ENCODE data around the gene TMEM69.
"Not testable (repeated sequence)": the region's sequence is repeated elsewhere in the genome, so short reads cannot be mapped to it uniquely, and the experiment has no call there.

The TMEM69 gene

GRCh38 chr1:45678489-45678888, 9.5 kb upstream of the TMEM69 start:
- no peak for ATAC-seq

DNA sequence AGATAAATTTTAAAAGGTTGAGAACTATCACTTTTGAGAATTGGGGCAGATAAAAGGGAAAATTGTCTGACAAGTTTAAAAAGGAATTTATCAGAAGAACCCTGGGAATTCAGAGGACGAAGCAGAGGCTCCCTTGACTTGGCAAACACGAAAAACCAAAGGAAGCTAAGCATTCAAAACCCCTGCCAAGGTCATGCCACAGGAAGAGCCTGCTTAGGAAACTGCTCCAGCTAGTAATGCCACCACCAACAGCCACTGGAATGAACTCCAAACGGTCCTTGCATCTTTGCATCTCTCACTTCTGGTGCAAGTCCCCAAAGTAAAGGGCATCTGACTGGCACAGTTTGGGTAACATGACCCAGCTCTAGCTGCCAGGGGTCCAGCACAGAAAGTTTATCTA, 8.9 kb upstream of the TMEM69 start:
- ATAC-seq: no peak

GRCh38 chr1:45682942-45683341, 5.0 kb upstream of the TMEM69 start:
- no peak for ATAC-seq

- ATAC-seq: no peak
Measured at GRCh38 chr1:45684402-45684801, 3.6 kb upstream of the TMEM69 start.

DNA sequence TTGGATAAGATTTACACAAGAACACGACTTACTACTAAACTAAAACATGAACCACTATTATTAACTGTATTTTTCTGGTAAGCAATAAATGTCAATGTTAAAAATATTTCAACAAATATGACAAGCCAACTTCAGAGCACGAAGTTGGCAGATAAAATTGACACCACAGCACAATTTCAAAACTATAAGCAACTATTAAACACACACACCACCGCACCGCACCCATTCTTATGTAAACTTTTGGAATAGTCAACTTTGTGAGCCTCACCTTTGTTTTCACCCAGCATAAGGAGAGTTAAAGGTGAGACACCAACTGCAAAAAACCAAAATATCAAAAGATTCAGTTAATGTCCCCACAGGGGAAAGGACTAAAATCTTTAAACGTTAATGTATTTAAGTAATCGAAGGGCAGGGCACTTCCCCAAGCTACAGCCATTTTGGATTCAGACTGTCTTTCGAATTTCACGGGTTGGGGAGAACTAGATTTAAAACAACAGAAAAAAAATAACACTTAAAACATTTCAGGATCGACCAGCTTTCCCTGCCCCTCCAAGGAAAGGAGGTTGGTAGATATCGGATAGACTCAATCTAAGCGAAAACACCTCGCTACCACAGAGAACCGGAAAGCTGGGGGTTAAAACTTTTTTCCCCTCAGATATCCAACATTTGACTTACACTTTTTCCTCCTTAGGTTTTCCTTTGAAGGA, 2.5 kb upstream of the TMEM69 start:
- ATAC-seq: no peak

DNA sequence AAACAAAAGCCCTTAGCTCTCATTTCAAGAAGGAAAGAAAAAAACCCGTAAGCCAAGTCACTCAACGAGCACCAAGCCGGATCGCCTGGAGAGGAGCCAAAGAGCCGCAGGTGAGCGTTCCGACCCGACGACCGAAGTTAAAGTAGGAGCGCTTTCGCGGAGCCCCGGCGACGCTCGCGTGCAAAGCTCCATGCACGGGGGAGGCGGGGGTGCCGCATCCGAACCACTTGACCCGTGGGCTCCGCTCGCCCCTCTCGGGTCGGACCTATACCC, 2.0 kb upstream of the TMEM69 start:
- no peak for ATAC-seq

DNA sequence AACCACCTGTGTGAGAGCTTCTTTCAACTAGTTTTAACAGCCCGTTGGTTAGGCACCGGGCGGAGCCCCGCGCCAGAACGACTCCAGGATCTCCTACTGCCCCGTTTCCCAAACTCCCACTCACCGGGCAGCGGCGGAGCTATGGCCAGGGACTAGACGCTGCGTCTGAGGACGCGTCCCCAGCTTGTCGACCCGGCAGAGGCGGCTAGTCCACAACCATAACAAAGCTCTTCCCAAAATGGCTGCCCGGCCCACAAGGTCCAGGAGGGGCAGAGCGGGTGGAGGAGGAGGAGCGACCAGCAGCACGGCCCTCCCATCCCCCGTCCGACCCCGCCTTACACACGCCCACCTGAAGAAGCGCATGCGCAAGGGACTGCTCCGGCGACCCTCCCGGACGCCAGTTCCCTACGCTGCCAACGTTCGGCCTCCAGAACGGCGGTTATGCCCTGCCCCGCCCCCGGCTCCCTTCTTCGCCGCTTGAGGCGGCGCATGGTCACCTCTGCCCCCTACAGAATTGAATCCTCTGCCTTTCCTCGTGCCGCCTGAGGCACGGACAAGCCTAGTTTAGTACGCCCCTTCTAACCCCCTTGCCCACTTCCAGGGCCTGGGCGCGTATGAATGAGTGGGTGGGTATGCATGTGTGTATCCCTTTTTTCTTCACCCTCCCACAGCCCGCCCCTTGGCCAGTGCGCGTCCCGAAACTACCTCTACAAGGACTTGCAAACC, 1.5 kb upstream of the TMEM69 start, which contains the start of gene GPBP1L1:
Gene GPBP1L1 (minus strand): TSS at position 246 of the 726 bp plus-strand sequence. CDS start 27,446 bp downstream, outside the sequence.
- ATAC-seq: peak; percentile 65 to 74

- ATAC-seq: peak; percentile 87 to 88
Measured at GRCh38 chr1:45687014-45687753, 797 bp upstream of the TMEM69 start.

DNA sequence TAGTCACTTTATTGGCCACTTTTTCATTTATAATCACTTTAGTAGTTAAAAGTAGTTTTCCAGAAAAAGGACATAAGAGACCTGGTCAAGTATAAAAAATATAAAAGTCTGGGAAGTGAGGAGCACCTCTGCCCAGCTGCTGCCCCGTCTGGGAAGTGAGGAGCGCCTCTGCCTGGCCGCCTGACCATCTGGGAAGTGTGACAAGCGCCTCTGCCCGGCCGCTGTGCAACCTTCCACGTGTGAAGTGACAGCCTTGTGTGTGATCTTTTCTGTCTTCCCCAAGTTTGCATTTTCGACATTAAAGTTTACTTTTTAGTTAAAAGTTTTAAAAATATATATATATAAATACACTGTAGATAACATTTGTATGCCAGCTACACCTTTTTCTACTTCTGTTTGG, 5.8 kb downstream of the TMEM69 start:
- not testable (repeated sequence) for ATAC-seq

- ATAC-seq: no peak
Measured at GRCh38 chr1:45694823-45695222, 6.8 kb downstream of the TMEM69 start.

- no peak for ATAC-seq
Measured at GRCh38 chr1:45704637-45705036, 16.7 kb downstream of the TMEM69 start.

DNA sequence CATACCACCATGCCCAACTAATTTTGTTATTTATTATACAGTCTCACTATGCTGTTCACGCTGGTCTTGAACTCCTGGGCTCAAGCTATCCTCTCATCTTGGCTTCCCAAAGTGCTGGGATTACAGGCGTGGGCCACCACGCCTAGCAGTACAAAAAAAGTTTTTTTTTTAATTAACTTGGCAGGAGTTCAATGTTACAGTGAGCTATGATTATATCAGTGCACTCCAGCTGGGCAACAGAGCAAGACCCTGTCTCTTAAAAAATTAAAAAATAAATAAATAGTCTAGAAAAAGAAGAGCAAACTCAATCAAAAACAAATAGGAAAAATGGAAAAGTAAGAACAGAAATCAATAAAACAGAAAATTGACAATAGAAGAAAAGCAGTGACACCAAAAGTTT, 25.7 kb downstream of the TMEM69 start:
- ATAC-seq: no peak

- ATAC-seq: no peak
Measured at GRCh38 chr1:45716700-45717099, 28.7 kb downstream of the TMEM69 start.

DNA sequence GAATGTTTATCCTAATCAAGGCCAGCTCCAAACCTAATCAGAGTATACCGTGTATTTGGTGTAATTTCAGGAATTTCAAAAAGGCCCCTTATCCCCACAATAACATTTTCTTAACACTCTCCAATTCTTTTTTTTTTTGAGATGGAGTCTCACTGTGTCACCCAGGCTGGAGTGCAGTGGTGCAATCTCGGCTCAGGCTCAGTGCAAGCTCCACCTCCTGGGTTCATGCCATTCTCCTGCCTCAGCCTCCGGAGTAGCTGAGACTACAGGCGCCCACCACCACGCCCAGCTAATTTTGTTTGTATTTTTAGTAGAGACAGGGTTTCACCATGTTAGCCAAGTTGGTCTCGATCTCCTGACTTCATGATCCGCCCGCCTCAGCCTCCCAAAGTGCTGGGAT, 29.4 kb downstream of the TMEM69 start:
- not testable (repeated sequence) for ATAC-seq

GRCh38 chr1:45718289-45718688, 30.3 kb downstream of the TMEM69 start:
- no peak for ATAC-seq

- ATAC-seq: no peak
Measured at GRCh38 chr1:45721207-45721606, 33.2 kb downstream of the TMEM69 start.

GRCh38 chr1:45722809-45723208, 34.8 kb downstream of the TMEM69 start:
- ATAC-seq: no peak

DNA sequence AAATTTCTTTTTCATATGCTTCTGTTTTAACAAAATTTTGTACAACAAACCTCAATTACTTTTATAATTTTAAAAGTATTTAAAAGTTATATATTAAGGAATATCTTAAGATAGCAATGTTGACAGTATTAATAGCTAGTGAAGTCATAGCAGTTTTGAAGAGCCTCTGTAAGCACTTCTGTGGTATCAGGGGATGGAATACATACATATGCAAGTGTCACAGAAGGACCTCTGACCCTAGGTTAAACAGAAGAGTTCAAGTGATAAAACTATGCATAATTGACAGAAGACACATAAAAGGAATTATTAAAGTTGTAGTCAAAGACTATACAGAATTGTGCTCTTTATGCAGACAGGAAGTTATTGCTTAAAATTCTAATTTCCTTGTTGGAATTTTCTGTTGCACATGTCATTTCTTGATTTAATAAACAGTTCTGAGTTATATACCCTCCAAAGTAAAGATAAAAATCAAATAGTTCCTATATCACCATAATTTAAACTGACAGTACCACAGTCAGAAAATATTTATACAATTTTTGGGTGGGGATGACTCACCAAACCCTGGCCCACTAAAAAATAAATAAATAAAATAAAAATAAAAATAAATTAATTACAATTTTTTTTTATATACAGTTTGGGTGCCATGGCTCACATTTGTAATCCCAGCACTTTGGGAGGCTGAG, 35.4 kb downstream of the TMEM69 start:
- ATAC-seq: no peak

GRCh38 chr1:45726007-45726406, 38.0 kb downstream of the TMEM69 start:
- not testable (repeated sequence) for ATAC-seq

DNA sequence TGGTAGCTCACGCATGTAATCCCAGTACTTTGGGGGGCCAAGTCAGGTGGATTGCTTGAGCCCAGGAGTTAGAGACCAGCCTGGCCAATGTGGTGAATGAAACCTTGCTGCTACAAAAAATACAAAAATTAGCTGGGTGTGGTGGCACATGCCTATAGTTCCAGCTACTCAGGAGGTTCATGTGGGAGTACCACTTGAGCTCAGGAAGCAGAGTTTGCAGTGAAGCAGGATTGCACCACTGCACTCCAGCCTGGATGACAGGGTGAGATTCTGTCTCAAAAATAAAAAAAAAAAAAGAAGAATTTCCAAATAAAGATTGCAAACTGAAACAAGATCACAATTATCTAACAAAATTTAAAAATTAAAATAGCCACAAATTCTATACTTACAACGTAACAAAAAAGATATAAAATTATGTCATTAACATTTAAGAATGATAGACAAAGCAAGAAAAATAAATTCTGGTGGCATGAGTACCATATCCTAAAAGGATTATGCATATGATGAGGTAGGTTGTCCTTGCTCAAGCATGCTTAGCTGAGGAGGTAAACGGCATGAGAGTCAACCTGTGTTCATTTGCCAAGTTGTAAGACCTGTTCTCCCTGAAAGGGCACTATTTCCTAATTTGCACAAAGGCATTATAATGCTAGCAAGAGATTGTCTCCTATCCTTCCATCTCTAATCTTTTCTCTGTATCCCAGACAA, 42.2 kb downstream of the TMEM69 start:
- ATAC-seq: no peak

DNA sequence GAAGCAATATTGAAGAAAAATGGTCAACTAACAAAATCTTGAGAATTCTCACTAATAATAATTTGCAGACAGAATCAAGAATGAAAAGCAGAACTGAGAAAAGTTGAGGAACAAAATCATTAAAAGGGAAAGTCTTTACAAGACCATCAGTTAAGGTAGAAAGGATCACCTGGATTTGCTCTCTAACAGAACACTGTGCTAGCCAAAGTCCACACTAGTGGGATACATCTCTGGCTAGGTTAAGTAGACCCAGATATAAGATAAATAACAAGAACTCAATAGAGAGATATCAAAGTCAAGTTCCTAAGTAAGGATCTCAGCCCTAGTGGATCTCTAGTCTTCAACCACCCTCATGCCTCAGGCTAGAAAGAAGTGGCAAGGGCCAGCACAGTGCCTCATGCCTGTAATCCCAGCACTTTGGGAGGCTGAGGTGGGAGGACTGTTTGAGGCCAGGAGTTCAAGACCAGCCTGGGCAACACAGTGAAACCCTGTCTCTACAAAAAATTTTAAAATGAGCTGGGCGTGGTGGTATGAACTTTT, 42.9 kb downstream of the TMEM69 start:
- ATAC-seq: no peak

DNA sequence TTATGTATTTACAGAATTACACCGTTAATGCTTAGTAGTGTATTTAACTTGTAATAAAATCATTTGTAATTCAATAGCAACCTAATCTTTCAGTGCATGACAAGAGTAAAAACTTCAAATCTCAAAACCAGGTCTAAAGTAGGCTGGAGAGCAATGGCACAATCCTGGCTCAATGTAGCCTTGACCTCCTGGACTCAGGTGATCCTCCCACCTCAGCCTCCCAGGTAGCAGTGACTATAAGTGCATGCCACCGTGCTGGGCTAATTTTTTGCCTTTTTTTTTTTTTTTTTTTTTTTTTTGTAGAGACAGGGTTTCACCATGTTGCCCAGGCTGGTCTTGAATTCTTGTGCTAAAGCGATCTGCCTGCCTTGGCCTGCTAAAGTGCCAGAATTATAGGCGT, 51.2 kb downstream of the TMEM69 start:
- ATAC-seq: no peak

Measured in activated CD4-positive, CD25-positive, alpha-beta regulatory T cell treated with anti-CD3 and anti-CD28 coated beads, Interleukin-2, amount 50 U/mL, for 24 hours (primary cell).